ENCODE data around the gene RAB1A.

DNA sequence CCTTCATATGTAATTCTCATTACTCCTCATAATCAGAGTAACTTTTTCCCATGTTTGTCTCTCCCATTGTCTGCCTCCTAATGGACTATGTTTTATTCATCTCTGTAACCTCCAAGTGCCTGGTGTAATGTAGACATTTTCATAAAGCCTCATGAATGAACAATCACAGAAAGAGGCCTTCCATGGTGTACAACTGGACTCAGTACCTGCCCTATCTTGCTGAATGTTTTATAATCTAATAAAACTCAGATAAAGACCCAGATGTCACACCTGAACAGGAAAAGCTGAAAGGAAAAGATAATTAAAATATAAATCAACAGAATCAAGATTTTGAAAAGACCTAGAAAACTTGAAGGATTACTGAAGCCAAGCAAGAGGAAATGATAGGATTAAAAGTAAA is 36.7 kb downstream of the RAB1A start:
- TF ChIP-seq EZH2 (IDR thresholded peaks at IDR 0.05; ENCODE audit: low read depth, unreplicated experiment) (no peak), EZH2phosphoT487 (IDR thresholded peaks at IDR 0.05; ENCODE audit: unreplicated experiment) (no peak)

All from GM23338 (cell line).